ENCODE data around the gene CREB5.

Gene CREB5

DNA sequence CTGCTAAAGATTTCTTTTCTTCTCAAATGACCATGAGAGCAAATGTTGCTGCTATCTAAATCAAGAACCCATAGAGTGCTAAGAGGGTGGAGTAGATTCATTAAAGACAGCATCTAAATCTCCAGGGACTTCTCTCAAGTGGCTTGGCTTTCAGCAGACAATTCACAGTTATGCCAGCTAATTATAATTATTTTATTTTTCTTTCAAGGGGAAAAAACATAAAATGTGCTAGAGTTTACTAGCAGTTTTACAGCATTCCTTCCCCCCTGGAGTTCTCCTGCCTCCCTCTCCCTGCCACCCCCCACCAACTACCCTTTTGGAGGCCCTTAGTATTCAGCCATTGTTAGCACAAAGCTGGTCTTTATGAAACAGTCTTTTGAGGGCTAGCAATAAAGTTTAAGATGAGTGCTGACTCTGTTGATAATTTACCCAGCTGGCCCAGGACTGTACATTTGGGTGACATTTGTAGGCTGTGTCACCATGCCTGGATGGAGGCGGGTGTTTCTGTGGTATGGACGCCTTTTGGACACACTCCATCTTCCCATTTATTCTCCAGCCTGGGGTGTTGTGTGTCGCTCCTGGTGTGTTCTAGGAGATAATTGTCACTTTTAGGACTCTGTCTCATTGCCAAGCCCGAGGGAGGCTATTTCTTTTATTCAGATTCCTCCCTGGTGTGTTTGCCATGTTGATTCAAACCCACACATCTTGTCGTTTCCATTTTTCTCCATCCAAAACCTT, 160.2 kb downstream of the CREB5 start:
- TF ChIP-seq, protein P1, sequence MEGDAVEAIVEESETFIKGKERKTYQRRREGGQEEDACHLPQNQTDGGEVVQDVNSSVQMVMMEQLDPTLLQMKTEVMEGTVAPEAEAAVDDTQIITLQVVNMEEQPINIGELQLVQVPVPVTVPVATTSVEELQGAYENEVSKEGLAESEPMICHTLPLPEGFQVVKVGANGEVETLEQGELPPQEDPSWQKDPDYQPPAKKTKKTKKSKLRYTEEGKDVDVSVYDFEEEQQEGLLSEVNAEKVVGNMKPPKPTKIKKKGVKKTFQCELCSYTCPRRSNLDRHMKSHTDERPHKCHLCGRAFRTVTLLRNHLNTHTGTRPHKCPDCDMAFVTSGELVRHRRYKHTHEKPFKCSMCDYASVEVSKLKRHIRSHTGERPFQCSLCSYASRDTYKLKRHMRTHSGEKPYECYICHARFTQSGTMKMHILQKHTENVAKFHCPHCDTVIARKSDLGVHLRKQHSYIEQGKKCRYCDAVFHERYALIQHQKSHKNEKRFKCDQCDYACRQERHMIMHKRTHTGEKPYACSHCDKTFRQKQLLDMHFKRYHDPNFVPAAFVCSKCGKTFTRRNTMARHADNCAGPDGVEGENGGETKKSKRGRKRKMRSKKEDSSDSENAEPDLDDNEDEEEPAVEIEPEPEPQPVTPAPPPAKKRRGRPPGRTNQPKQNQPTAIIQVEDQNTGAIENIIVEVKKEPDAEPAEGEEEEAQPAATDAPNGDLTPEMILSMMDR (IDR thresholded peaks at IDR 0.05; ENCODE audit: low read depth, low read length) = no peak
- DNase-seq = no peak
- no peaks in the 10 kb centered on the region for H3K36me3 ChIP-seq
- H3K4me3 ChIP-seq (ENCODE audit: low read depth, low read length) = no peak overlapping the region
- no peak overlapping the region for H3K27ac ChIP-seq
- peaks cover 72% of the 10 kb centered on the region for H3K27me3 ChIP-seq (ENCODE audit: insufficient read depth, low read depth, severe bottlenecking)
- no peaks in the 10 kb centered on the region for H3K9me3 ChIP-seq (ENCODE audit: severe bottlenecking)

DNA sequence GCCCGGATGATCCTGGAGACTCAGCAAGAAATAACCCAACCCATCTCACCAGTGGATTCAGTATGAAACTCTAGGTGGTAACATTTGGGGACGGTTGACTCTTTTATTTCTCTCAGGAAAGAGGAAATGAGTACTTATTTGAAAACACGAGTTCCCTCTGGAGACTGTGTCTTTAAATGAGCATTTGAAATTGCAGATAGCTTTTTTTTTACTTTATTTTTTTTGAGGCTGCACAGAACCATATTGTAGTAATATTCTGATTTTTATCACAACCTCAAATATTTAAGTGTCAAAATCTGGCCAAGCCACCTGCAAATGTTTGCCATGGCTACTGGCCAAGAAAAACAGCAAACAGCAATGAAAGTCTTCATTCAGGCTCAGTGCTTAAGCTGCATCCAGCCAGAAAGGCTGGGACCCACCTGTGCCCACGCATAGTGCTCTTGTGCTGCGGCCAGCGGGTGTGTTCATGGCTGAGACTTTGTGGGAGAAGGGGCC, 160.8 kb downstream of the CREB5 start:
- H3K27me3 ChIP-seq (ENCODE audit: insufficient read depth, low read depth, severe bottlenecking) = peaks cover 74% of the 10 kb centered on the region
- no peaks in the 10 kb centered on the region for H3K36me3 ChIP-seq
- H3K9me3 ChIP-seq (ENCODE audit: severe bottlenecking) = no peaks in the 10 kb centered on the region
- TF ChIP-seq, protein P1 (IDR thresholded peaks at IDR 0.05; ENCODE audit: low read depth, low read length) = no peak
- no peak overlapping the region for H3K27ac ChIP-seq
- H3K4me3 ChIP-seq (ENCODE audit: low read depth, low read length) = no peak overlapping the region
- DNase-seq = no peak

DNA sequence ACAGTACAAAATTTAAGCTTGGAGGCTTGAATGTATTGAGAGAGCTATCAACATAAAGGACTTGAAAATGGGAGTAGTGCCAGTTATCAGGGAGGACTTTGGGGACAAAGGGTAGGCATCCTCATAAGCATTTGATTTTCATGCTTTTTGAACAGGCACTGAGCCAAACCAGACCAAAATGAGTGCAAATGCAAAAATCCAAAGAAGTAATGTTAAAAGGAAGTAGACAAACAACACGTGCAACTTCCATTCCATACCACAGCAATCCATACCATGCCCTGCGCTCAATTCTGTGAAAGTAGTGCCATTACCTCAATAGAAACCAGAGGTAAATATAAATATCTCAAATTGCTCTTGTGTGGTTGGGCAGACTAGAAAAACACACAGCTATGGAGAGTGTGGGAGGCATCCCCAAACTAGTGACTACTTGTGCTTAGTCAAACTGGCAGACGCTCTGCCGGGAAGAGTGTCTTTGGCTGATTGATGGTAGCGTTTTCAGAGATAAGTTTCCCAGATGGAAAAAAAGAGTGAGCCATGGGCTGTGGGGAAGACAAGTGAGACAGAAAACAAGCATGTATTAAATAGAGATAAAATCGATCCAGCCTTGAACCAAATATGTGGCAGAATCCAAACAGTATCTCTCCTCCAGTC, 161.5 kb downstream of the CREB5 start:
- no peak for DNase-seq
- Histone ChIP-seq H3K4me3 (ENCODE audit: low read depth, low read length) (no peak overlapping the region), H3K27ac (no peak overlapping the region), H3K9me3 (ENCODE audit: severe bottlenecking) (no peaks in the 10 kb centered on the region), H3K36me3 (no peaks in the 10 kb centered on the region), H3K27me3 (ENCODE audit: insufficient read depth, low read depth, severe bottlenecking) (peaks cover 68% of the 10 kb centered on the region)
- TF ChIP-seq, protein P1 (IDR thresholded peaks at IDR 0.05; ENCODE audit: low read depth, low read length) = no peak

DNA sequence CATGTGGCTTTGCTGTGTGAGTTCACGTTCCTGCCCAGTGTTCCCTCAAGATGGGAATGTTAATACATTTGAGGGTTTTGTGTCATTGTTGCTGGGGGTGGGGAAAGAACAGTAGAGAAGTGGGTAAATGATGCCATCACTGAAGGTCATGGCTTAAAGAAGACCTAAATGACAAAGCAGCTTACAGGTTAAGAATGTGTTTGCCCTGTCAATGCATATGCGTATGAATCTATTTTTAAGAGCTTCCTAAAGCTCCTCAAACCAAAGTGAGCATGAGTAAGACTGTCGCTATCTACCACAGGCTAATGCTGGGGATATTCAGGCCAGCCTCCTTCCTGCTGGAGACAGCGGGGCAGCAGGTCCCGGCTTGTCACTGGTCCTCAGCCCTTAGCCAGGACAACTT, 162.9 kb downstream of the CREB5 start:
- H3K9me3 ChIP-seq (ENCODE audit: severe bottlenecking) = no peaks in the 10 kb centered on the region
- DNase-seq = no peak
- TF ChIP-seq, protein P1 (IDR thresholded peaks at IDR 0.05; ENCODE audit: low read depth, low read length) = no peak
- no peaks in the 10 kb centered on the region for H3K36me3 ChIP-seq
- H3K4me3 ChIP-seq (ENCODE audit: low read depth, low read length) = no peak overlapping the region
- H3K27ac ChIP-seq = no peak overlapping the region
- peaks cover 66% of the 10 kb centered on the region for H3K27me3 ChIP-seq (ENCODE audit: insufficient read depth, low read depth, severe bottlenecking)

DNA sequence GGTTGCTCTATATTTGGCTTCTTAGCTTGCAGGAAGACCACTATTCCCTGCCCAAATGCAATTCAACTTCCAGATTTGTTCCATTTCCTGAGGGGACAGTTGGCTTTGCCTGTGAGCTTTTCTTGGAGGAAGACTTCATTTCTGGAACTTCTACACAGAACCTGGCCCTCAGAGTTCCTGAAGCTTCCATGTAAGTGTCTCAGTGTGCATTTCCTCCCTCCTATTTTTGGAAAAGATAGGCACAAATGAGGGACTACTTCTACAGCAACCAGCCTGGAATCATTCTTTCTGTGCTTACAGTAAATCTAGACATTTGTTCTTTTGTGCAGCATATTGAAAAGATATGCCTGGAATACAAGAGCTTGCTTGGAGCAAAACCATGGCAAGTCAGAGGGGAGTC, 164.3 kb downstream of the CREB5 start:
- no peak overlapping the region for H3K27ac ChIP-seq
- peaks cover 78% of the 10 kb centered on the region for H3K27me3 ChIP-seq (ENCODE audit: insufficient read depth, low read depth, severe bottlenecking)
- TF ChIP-seq, protein P1 (IDR thresholded peaks at IDR 0.05; ENCODE audit: low read depth, low read length) = no peak
- no peak overlapping the region for H3K4me3 ChIP-seq (ENCODE audit: low read depth, low read length)
- no peaks in the 10 kb centered on the region for H3K36me3 ChIP-seq
- no peaks in the 10 kb centered on the region for H3K9me3 ChIP-seq (ENCODE audit: severe bottlenecking)
- DNase-seq = no peak
